Lower leg skin (tissue), 3 donors: ENCODE data around the gene SLC2A6.

Experiments
- POLR2A ChIP-seq, 2 donors: fragments of 450-650 bp; IDR thresholded peaks; one replicate each; pipeline ENCODE4 v1.6.1; 2016 to 2017; ENCODE audit warnings: antibody characterized with exemption in 2 of 2, mild to moderate bottlenecking in 1 of 2, moderate library complexity in 1 of 2
- TF ChIP-seq, protein P1 (sequence below), 3 donors: fragments of 450-650 bp; IDR thresholded peaks; one replicate each; pipeline ENCODE4 v1.5.1; 2016; ENCODE audit warnings: antibody characterized with exemption in 3 of 3, mild to moderate bottlenecking in 3 of 3, moderate library complexity in 2 of 3

DNA sequence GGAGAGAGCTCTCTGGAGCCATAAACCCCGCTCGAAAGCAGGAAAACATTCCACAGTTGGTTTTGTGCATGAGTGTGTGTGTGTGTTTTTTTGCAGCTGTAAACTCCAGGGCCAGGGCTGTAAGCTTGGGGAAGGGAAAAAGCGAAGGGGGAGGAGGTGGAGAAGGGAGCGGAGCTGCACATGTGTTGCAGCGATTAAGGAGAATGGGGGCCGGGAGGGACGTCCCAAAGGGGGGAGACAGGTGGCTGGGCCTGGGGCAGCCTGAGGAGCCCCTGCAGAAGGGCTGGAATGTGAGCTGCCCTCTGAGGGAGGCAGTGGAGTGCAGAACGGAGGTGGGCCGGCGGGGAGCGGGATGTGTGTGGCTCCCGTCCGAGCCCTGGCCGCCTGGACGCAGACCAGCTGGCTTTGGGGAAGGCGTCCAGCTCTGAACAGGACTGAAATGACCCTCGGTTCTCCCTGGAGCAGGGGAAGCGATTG, 48.6 kb upstream of the SLC2A6 start:
- TF ChIP-seq, protein P1, sequence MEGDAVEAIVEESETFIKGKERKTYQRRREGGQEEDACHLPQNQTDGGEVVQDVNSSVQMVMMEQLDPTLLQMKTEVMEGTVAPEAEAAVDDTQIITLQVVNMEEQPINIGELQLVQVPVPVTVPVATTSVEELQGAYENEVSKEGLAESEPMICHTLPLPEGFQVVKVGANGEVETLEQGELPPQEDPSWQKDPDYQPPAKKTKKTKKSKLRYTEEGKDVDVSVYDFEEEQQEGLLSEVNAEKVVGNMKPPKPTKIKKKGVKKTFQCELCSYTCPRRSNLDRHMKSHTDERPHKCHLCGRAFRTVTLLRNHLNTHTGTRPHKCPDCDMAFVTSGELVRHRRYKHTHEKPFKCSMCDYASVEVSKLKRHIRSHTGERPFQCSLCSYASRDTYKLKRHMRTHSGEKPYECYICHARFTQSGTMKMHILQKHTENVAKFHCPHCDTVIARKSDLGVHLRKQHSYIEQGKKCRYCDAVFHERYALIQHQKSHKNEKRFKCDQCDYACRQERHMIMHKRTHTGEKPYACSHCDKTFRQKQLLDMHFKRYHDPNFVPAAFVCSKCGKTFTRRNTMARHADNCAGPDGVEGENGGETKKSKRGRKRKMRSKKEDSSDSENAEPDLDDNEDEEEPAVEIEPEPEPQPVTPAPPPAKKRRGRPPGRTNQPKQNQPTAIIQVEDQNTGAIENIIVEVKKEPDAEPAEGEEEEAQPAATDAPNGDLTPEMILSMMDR (IDR thresholded peaks at IDR 0.05): no peak
- TF ChIP-seq POLR2A (IDR thresholded peaks at IDR 0.05): no peak
